ENCODE results near the gene SRRM3. TPM values are rescaled to one million over a fixed set of nuclear protein-coding genes. Genes with fewer than 3 reads are reported as not detected.

SRRM3 gene
- total RNA-seq, 1 experiment from 2014 or later, result 0.21 TPM

DNA sequence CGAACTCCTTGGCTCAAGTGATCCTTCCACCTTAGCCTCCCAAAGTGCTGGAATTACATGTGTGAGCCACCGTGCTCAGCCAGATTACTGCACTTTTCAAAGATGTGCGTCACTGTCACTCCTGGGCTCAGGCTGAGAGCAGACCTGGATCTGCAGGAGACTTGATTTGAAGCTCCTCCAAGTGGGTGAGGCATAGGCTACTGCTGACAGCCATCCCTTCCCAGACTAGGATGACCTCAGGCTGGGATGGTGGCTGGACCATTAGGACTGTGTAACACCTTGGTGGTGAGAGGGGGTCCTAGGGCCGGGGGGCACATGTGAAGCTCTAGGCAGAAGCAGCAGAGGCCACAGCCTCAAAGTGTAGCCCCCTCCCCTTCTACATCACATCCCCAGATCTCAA is 8.2 kb upstream of the SRRM3 start:
- Mint-ChIP-seq H3K4me3 (ENCODE audit: low read depth, unreplicated experiment) (no peak overlapping the region), H3K36me3 (ENCODE audit: insufficient read depth, unreplicated experiment) (no peaks in the 10 kb centered on the region), H3K27me3 (ENCODE audit: unreplicated experiment) (peaks cover 51% of the 10 kb centered on the region), H3K9me3 (ENCODE audit: low read depth, unreplicated experiment) (no peaks in the 10 kb centered on the region), H3K27ac (ENCODE audit: unreplicated experiment) (no peak overlapping the region), H3K4me1 (ENCODE audit: low read depth, unreplicated experiment) (no peaks in the 10 kb centered on the region)
- no peak for DNase-seq
- CTCF ChIA-PET, result no interaction called here
- no TSS peak for BruUV-seq (replicated peaks)
- TF ChIP-seq, protein P1, sequence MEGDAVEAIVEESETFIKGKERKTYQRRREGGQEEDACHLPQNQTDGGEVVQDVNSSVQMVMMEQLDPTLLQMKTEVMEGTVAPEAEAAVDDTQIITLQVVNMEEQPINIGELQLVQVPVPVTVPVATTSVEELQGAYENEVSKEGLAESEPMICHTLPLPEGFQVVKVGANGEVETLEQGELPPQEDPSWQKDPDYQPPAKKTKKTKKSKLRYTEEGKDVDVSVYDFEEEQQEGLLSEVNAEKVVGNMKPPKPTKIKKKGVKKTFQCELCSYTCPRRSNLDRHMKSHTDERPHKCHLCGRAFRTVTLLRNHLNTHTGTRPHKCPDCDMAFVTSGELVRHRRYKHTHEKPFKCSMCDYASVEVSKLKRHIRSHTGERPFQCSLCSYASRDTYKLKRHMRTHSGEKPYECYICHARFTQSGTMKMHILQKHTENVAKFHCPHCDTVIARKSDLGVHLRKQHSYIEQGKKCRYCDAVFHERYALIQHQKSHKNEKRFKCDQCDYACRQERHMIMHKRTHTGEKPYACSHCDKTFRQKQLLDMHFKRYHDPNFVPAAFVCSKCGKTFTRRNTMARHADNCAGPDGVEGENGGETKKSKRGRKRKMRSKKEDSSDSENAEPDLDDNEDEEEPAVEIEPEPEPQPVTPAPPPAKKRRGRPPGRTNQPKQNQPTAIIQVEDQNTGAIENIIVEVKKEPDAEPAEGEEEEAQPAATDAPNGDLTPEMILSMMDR (IDR thresholded peaks at IDR 0.05; ENCODE audit: unreplicated experiment), result no peak
- intact Hi-C loops (cut with micrococcal nuclease; ENCODE audit: unreplicated experiment), result no loop called here

DNA sequence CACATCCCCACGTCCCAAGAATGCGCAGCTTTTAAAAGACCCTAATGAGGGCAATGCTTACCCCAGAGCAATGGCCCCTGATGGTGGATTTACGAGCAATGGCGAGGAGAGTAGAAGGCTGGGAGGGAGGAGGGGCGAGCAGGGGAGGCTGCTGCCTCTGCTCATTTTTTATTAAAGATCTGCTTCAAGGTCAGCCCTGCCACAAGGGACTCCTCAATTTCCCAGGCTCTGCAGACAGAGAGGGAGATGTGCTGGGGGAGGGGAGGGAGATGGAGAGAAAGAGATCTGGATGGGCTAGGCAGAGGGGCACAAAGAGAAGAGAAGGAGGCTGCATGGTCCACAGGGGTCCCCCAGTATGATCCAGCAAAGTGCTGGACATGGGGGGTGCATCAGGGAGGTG is 7.8 kb upstream of the SRRM3 start:
- DNase-seq, result no peak
- intact Hi-C loops (cut with micrococcal nuclease; ENCODE audit: unreplicated experiment), result no loop called here
- no peak overlapping the region for H3K27ac Mint-ChIP-seq (ENCODE audit: unreplicated experiment)

DNA sequence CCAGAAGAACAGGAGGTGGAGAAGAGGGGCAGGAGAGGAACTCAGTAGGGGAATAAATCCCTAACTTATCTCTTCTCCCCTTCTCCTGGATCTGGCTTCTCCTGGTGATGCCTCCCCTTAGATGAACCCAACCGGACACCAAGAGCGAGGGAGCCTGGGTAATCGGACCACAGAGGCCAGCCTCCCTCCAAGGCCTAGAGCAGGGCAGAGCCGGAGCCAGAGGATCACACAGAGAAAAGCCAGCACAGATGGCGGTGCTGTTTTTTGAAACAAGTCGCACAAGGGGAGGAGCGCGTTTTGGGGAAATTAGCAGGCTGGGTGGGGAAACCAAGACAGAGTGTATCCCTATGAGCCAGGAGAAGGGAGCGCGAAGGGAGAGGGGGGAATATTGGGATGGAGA is 4.9 kb upstream of the SRRM3 start:
- H3K4me1 Mint-ChIP-seq (ENCODE audit: low read depth, unreplicated experiment), result no peaks in the 10 kb centered on the region
- H3K27ac Mint-ChIP-seq (ENCODE audit: unreplicated experiment), result no peak overlapping the region
- H3K27me3 Mint-ChIP-seq (ENCODE audit: unreplicated experiment), result peaks cover 31% of the 10 kb centered on the region
- no peaks in the 10 kb centered on the region for H3K9me3 Mint-ChIP-seq (ENCODE audit: low read depth, unreplicated experiment)
- H3K36me3 Mint-ChIP-seq (ENCODE audit: insufficient read depth, unreplicated experiment), result no peaks in the 10 kb centered on the region
- intact Hi-C loops (cut with micrococcal nuclease; ENCODE audit: unreplicated experiment), result no loop called here
- no peak for DNase-seq
- H3K4me3 Mint-ChIP-seq (ENCODE audit: low read depth, unreplicated experiment), result no peak overlapping the region
- BruUV-seq (replicated peaks), result no TSS peak
- CTCF ChIA-PET, result no interaction called here
- TF ChIP-seq, protein P1 (IDR thresholded peaks at IDR 0.05; ENCODE audit: unreplicated experiment), result no peak

More for the DNA sequence above, 7.8 kb upstream of the SRRM3 start:
- Mint-ChIP-seq H3K36me3 (ENCODE audit: insufficient read depth, unreplicated experiment) (no peaks in the 10 kb centered on the region), H3K4me3 (ENCODE audit: low read depth, unreplicated experiment) (no peak overlapping the region), H3K9me3 (ENCODE audit: low read depth, unreplicated experiment) (no peaks in the 10 kb centered on the region), H3K27me3 (ENCODE audit: unreplicated experiment) (peaks cover 47% of the 10 kb centered on the region), H3K4me1 (ENCODE audit: low read depth, unreplicated experiment) (no peaks in the 10 kb centered on the region)
- TF ChIP-seq, protein P1 (IDR thresholded peaks at IDR 0.05; ENCODE audit: unreplicated experiment), result no peak
- CTCF ChIA-PET, result no interaction called here
- no TSS peak for BruUV-seq (replicated peaks)

DNA sequence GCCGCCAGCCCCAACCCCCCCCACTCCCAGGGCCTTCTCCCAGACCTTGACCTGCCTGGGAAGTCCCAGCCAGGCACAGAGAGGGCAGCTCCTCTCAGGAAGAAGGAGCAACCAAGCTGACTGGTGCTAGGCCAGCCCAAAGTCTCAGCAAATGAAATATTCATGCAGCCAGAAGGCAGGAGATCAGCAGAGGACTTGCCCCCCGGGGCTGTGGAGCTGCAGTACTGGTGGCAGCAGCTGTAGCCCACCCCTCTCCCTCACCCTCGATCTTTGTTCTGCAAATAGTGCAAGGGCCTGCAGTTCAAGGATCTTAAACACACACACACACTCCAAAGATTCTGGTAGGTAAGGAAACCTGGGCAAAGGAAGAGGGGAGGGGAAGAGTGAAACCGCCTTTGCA is 3.5 kb upstream of the SRRM3 start:
- H3K36me3 Mint-ChIP-seq (ENCODE audit: insufficient read depth, unreplicated experiment), result no peaks in the 10 kb centered on the region
- no peaks in the 10 kb centered on the region for H3K4me1 Mint-ChIP-seq (ENCODE audit: low read depth, unreplicated experiment)
- H3K4me3 Mint-ChIP-seq (ENCODE audit: low read depth, unreplicated experiment), result no peak overlapping the region
- CTCF ChIA-PET, result no interaction called here
- TF ChIP-seq, protein P1 (IDR thresholded peaks at IDR 0.05; ENCODE audit: unreplicated experiment), result no peak
- no peaks in the 10 kb centered on the region for H3K9me3 Mint-ChIP-seq (ENCODE audit: low read depth, unreplicated experiment)
- DNase-seq, result no peak
- H3K27me3 Mint-ChIP-seq (ENCODE audit: unreplicated experiment), result peaks cover 37% of the 10 kb centered on the region
- no TSS peak for BruUV-seq (replicated peaks)
- no peak overlapping the region for H3K27ac Mint-ChIP-seq (ENCODE audit: unreplicated experiment)
- intact Hi-C loops (cut with micrococcal nuclease; ENCODE audit: unreplicated experiment), result no loop called here

DNA sequence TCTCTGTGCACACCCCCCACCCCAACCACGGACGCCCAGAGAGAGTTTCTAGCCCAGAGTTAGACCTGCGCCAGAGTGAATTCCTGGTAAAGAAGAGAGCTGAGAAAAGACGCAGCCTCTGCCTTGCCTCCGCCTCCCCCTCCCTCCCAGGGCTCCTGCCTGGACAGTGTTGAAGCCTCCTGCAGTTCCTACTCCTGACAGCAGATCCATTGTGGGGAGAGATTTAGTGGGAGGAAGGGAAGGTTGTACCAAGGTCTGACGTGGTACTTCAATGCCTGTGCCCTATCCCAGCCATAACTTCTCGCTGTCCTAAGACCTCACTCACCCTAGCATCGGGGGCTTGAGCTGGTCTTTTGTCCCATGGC is 952 bp downstream of the SRRM3 start:
- TF ChIP-seq, protein P1 (IDR thresholded peaks at IDR 0.05; ENCODE audit: unreplicated experiment), result no peak
- CTCF ChIA-PET, result no interaction called here
- Mint-ChIP-seq H3K27ac (ENCODE audit: unreplicated experiment) (no peak overlapping the region), H3K4me3 (ENCODE audit: low read depth, unreplicated experiment) (no peak overlapping the region), H3K36me3 (ENCODE audit: insufficient read depth, unreplicated experiment) (no peaks in the 10 kb centered on the region), H3K27me3 (ENCODE audit: unreplicated experiment) (peaks cover 47% of the 10 kb centered on the region), H3K4me1 (ENCODE audit: low read depth, unreplicated experiment) (no peaks in the 10 kb centered on the region), H3K9me3 (ENCODE audit: low read depth, unreplicated experiment) (no peaks in the 10 kb centered on the region)
- intact Hi-C loops (cut with micrococcal nuclease; ENCODE audit: unreplicated experiment), result no loop called here
- no TSS peak for BruUV-seq (replicated peaks)
- no peak for DNase-seq

Data from Calu3 (cell line).